Nephron (organoid): ENCODE results near the gene KIF3B.

Source experiments
- H3K27ac Mint-ChIP-seq, 3 experiments: 2 replicates each; pipeline ENCODE4 v1.8.0; 2020; ENCODE audit warnings: mixed read lengths in 3 of 3, mild to moderate bottlenecking in 2 of 3, moderate library complexity in 1 of 3
- H3K27me3 Mint-ChIP-seq: 2 replicates; pipeline ENCODE4 v1.8.0; 2021; ENCODE audit warnings: low read depth, mild to moderate bottlenecking, moderate library complexity, mixed read lengths
- H3K36me3 Mint-ChIP-seq: 2 replicates; pipeline ENCODE4 v1.8.0; 2020; ENCODE audit warnings: low read depth, mixed read lengths
- H3K4me1 Mint-ChIP-seq: 2 replicates; pipeline ENCODE4 v1.8.0; 2020; ENCODE audit warnings: mixed read lengths
- H3K4me3 Mint-ChIP-seq, 3 experiments: 2 replicates each; pipeline ENCODE4 v1.8.0; 2020; ENCODE audit warnings: mild to moderate bottlenecking in 3 of 3, mixed read lengths in 3 of 3, moderate library complexity in 2 of 3
- H3K9me3 Mint-ChIP-seq: 2 replicates; pipeline ENCODE4 v1.8.0; 2020; ENCODE audit warnings: mixed read lengths
- TF ChIP-seq, protein P1 (sequence below), 3 experiments: fragments of 200-600 bp; sonication (generic); IDR thresholded peaks; one replicate each; pipeline ENCODE4 v1.5.0; 2021; ENCODE audit warnings: antibody characterized with exemption in 3 of 3; ENCODE audit not compliant: unreplicated experiment in 3 of 3

The KIF3B gene

DNA sequence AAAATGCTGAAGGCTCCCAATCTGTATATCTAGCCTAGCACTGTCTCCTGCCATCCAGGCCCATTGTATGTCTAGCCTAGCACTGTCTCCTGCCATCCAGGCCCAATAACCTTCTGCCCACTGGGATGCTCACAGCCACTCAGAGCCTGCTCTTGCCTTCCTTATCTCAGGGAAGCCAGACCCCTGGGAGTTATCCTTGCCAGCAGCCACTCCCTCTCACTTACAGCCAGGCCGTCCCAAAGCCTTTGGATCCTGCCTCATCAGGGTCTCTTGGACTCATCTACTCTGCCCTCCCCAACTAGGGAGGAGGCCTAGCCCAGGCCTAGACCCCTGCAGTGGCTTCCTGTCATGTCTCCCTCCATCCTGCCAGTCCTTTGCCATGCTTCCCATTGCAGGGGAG, 37.3 kb downstream of the KIF3B start:
- TF ChIP-seq, protein P1, sequence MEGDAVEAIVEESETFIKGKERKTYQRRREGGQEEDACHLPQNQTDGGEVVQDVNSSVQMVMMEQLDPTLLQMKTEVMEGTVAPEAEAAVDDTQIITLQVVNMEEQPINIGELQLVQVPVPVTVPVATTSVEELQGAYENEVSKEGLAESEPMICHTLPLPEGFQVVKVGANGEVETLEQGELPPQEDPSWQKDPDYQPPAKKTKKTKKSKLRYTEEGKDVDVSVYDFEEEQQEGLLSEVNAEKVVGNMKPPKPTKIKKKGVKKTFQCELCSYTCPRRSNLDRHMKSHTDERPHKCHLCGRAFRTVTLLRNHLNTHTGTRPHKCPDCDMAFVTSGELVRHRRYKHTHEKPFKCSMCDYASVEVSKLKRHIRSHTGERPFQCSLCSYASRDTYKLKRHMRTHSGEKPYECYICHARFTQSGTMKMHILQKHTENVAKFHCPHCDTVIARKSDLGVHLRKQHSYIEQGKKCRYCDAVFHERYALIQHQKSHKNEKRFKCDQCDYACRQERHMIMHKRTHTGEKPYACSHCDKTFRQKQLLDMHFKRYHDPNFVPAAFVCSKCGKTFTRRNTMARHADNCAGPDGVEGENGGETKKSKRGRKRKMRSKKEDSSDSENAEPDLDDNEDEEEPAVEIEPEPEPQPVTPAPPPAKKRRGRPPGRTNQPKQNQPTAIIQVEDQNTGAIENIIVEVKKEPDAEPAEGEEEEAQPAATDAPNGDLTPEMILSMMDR (IDR thresholded peaks at IDR 0.05; ENCODE audit: unreplicated experiment in 3 of 3) = no peak
- no peaks in the 10 kb centered on the region for H3K27me3 Mint-ChIP-seq
- H3K36me3 Mint-ChIP-seq = peaks cover 61% of the 10 kb centered on the region
- H3K4me1 Mint-ChIP-seq = peaks cover 17% of the 10 kb centered on the region
- H3K9me3 Mint-ChIP-seq = no peaks in the 10 kb centered on the region
- peak overlapping the region; percentile 12 to 86 (median 81) for H3K27ac Mint-ChIP-seq
- H3K4me3 Mint-ChIP-seq = no peak overlapping the region

DNA sequence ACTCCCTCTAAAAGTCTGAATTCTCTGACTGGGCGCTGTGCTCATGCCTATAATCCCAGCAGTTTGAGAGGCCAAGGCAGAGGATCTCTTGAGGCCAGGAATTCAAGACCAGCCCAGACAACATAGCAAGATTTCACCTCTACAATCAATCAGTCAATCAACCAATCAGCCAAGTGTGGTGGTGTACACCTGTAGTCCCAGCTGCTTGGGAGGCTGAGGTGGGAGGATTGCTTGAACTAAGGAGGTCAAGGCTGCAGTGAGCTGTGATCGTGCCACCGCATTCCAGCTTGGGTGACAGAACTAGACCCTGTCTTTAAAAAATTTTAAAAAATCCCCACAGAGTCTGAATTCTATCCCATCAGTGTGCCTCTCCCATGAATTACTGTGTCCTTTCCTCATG, 37.9 kb downstream of the KIF3B start:
- H3K4me3 Mint-ChIP-seq = no peak overlapping the region
- H3K9me3 Mint-ChIP-seq = no peaks in the 10 kb centered on the region
- H3K27ac Mint-ChIP-seq = peak overlapping the region; percentile 76 to 86 (median 81)
- no peaks in the 10 kb centered on the region for H3K27me3 Mint-ChIP-seq
- TF ChIP-seq, protein P1 (IDR thresholded peaks at IDR 0.05; ENCODE audit: unreplicated experiment in 3 of 3) = no peak
- H3K4me1 Mint-ChIP-seq = peaks cover 17% of the 10 kb centered on the region
- H3K36me3 Mint-ChIP-seq = peaks cover 56% of the 10 kb centered on the region

DNA sequence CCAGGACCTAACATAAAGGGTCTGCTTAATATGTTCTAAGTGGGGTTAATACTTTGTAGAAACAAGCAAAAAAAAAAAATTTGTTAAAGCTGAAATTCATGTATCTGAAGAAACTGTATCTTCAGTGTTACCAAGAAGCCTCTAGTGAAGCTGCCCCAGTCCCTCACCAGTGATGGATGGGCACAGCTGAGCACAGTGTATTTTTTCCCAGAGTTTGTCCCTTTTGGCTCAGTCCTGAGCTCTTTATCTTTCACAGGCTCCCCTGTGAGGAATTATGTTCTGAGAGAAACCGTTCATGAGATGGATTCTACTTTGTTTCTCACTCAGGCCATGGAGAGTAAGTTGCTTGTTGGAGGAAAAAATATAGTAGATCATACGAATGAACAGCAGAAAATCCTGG, 38.4 kb downstream of the KIF3B start:
- H3K36me3 Mint-ChIP-seq = peaks cover 54% of the 10 kb centered on the region
- peak overlapping the region; percentile 76 to 86 (median 81) for H3K27ac Mint-ChIP-seq
- no peaks in the 10 kb centered on the region for H3K9me3 Mint-ChIP-seq
- H3K27me3 Mint-ChIP-seq = no peaks in the 10 kb centered on the region
- peak overlapping the region in 1 of 3 experiments; percentile 37 for H3K4me3 Mint-ChIP-seq
- H3K4me1 Mint-ChIP-seq = peaks cover 17% of the 10 kb centered on the region
- TF ChIP-seq, protein P1 (IDR thresholded peaks at IDR 0.05; ENCODE audit: unreplicated experiment in 3 of 3) = no peak

DNA sequence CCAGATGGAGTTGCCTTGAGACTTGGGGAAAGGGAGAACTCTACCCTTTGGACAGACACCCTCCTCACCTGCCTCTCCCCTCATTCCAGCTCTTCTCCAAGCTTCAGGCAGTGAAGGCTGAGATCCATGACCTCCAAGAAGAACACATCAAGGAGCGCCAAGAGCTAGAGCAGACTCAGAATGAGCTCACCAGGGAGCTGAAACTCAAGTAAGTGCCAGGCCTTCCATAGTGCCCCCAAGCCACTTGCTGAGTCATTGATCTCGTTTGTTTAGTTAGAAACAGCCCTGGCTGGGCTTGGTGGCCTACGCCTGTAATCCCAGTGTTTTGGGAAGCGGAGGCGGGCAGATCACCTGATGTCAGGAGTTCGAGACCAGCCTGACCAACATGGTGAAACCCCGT, 39.2 kb downstream of the KIF3B start:
- peak overlapping the region; percentile 76 to 86 (median 81) for H3K27ac Mint-ChIP-seq
- no peaks in the 10 kb centered on the region for H3K27me3 Mint-ChIP-seq
- H3K9me3 Mint-ChIP-seq = no peaks in the 10 kb centered on the region
- no peak overlapping the region for H3K4me3 Mint-ChIP-seq
- peaks cover 17% of the 10 kb centered on the region for H3K4me1 Mint-ChIP-seq
- peaks cover 52% of the 10 kb centered on the region for H3K36me3 Mint-ChIP-seq
- TF ChIP-seq, protein P1 (IDR thresholded peaks at IDR 0.05; ENCODE audit: unreplicated experiment in 3 of 3) = no peak

DNA sequence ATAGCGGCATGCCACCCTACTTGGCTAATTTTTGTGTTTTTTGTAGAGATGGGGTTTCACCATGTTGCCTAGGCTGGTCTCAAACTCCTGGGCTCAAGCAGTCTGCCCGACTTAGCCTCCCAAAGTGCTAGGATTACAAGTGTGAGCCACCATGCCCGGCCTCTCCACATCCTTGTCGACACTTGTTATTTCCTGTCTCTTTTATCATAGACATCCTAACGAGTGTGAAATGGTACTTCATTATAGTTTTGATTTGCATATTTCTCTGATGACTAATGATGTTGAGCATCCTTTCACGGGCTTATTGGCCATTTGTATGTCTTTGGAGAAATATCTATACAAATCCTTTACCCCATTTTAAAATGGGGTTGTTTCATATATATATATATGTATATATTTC, 41.6 kb downstream of the KIF3B start:
- H3K27ac Mint-ChIP-seq = no peak overlapping the region
- peaks cover 40% of the 10 kb centered on the region for H3K36me3 Mint-ChIP-seq
- H3K4me1 Mint-ChIP-seq = peaks cover 17% of the 10 kb centered on the region
- TF ChIP-seq, protein P1 (IDR thresholded peaks at IDR 0.05; ENCODE audit: unreplicated experiment in 3 of 3) = no peak
- H3K4me3 Mint-ChIP-seq = no peak overlapping the region
- H3K27me3 Mint-ChIP-seq = no peaks in the 10 kb centered on the region
- no peaks in the 10 kb centered on the region for H3K9me3 Mint-ChIP-seq

DNA sequence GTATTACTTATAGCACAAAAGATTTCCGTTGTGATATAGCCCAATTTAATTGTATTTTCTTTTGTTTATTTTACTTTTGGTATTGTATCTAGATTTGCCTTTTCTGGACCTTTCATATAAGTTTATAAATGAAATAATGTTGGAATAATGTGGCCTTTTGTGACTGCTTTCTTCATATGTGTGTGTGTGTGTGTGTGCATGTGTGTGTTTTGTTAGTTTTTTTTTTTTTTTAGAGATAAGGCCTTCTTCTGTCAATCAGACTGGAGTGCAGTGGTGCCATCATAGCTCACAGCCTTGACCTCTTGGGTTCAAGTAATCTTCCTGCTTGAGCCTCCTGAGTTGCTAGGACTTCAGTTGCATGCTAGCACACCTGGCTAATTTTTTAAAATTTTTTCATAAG, 42.9 kb downstream of the KIF3B start:
- Mint-ChIP-seq H3K27me3 (no peaks in the 10 kb centered on the region), H3K9me3 (no peaks in the 10 kb centered on the region), H3K4me1 (peaks cover 10% of the 10 kb centered on the region), H3K27ac (no peak overlapping the region), H3K4me3 (no peak overlapping the region), H3K36me3 (peaks cover 32% of the 10 kb centered on the region)
- TF ChIP-seq, protein P1 (IDR thresholded peaks at IDR 0.05; ENCODE audit: unreplicated experiment in 3 of 3) = no peak
